Fibroblast of peridontal ligament (primary cell): ENCODE measurements around the gene RPL7A.
"Not testable (repeated sequence)": the region's sequence is repeated elsewhere in the genome, so short reads cannot be mapped to it uniquely, and the experiment has no call there.

Source experiments
- DNase-seq: peaks from one replicate; pipeline ENCODE4 v3.0.0-alpha.2; 2010; ENCODE audit errors: extremely low read depth

RPL7A gene

DNA sequence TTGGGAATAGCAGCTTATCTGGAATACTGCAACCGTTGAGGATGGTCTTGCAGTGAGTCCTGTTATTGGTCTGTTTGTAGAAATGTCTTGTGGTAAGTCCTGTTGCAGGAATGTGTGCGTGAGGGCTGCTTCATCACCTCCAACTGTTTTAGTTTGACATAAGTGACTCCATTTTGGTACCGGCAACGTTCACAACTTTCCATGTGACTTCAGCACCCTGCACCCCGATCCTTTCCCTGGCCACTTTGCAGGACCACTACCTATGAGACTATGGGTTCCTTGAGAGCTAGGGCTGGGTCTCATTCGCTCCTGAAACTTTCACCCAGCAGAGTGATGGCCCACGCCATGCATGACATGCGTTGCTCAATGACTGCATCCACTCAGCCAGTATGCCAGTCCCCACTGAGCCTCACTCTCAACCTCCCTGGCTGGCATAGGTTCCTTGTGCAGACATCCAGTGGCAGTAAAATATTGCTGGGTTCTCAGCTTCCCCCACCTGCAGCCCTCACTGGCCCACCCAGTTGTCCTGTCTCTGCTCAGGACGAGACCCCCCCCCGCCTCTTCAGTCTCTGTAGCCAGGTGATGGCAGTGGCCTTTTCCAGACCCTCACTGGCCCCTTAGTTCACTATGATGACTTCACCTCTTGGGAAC, 20.1 kb upstream of the RPL7A start:
- no peak for DNase-seq

DNA sequence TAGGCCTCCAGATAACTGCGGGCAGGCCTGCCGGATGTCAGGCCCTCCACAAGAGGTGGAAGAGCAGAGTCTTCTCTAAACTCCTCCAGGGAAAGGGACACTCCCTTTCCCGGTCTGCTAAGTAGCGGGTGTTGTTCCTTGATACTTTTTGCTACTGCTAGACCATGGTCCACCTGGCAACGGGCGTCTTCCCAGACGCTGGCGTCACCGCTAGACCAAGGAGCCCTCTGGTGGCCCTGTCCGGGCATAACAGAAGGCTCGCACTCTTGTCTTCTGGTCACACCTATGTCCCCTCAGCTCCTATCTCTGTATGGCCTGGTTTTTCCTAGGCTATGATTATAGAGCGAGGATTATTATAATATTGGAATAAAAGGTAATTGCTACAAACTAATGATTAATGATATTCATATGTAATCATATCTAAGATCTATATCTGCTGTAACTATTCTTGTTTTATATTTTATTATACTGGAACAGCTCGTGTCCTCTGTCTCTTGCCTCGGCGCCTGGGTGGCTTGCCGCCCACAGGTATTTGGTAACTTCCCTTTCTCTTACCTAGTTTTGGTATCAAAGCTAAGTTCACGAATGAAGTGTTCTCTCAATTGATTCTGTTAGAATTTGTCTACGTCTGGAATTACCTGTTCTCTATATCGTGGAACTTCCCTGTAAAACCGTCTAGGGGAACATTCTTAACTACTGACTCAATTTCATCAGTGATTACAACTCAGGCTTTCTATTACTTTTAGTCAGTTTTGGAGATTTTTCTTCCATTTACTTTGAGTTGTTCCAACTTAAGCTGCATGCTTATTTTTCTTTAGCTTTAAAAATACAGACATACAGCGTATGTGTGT, 18.5 kb upstream of the RPL7A start:
- not testable (repeated sequence) for DNase-seq

GRCh38 chr9:133331221-133331620, 16.8 kb upstream of the RPL7A start:
- DNase-seq, result no peak

DNA sequence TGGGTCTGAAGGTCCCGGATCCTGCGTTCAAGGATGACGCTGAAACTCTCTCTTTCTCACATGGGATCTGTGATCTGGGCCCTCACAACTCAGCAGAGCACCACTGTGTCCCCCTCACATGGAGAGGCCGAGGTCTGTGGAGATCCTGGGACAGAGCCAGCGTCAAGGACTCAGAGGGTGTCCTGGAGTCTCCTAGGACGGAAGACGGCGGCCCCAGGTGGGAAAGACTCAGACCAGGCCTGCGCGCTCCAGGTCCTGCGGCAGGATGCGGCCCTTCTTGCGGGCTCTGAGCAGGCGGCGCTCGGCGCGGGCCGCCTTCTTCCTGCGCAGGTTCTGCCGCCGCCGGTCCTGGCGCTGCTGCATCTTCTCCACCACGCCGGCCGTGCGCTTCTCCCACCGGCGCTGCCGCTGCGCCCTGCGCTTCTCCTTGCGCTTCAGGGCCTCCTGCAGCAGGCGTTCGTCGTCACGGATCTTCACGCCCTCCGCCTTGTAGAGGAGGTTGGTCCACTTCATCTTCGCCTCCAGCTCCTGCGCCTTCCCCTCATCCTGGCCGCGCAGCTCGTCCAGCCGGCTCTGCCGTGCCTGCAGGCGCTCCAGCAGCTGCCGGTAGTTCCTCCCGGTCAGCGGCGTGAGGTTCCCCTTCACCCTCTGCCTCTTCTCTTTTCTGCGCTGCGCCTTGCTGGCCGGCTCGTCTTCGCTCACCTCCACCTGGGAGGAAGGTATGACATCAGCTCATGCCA, 16.2 kb upstream of the RPL7A start:
- DNase-seq, result no peak

DNA sequence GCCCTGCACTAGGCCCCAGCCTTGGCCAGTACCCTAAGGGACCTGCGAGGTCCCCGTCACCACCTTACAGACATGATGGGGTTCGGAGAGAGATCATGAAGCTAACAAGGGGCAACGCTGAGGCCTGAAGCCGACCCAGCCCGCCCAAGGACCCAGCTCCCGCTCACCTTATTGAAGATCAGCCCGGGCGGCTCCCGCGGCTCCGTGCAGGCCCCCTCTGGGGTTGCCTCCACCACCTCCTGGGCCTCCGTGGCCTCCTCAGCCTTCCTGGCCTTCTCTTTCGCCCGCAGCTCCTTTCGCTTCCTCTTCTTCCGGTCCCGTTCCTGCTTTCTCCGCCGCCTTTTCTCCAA, 15.7 kb upstream of the RPL7A start:
- DNase-seq, result no peak

GRCh38 chr9:133333011-133333410, 15.0 kb upstream of the RPL7A start:
- no peak for DNase-seq

- no peak for DNase-seq
Measured at GRCh38 chr9:133333566-133333965, 14.5 kb upstream of the RPL7A start.

DNA sequence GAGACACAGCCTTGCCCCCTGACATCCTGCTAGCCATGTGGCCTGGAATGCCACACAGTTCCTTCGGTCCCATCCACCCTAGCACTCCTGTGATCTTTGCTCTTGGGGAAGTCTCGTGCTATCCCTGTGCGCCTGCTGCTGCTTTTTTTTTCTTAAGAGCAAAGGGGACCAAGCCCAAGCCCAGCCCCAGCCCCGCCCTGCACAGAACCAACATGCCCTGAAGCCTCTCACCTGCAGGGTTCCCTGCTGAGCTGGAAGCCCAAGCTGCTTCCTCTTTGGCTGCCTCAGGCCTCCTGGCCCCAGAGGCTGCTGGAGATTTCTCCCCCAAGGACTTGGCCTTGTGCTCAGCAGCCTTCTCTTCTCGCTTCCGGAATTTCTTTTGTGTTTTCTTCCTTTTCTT, 13.9 kb upstream of the RPL7A start:
- no peak for DNase-seq

DNA sequence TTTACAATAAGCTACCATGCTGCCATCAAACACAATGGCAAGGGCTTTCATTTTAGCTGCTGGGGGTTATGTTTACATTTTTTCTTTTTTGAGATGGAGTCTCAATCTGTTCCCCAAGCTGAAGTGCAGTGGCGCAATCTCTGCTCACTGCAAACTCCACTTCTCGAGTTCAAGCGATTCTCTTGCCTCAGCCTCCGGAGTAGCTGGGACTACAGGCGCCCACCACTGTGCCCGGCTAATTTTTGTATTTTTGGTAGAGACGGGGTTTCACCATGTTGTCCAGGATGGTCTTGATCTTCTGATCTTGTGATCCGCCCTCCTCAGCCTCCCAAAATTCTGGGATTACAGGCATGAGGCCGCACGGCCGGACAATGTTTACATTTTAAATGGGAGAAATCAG, 13.1 kb upstream of the RPL7A start:
- not testable (repeated sequence) for DNase-seq

DNA sequence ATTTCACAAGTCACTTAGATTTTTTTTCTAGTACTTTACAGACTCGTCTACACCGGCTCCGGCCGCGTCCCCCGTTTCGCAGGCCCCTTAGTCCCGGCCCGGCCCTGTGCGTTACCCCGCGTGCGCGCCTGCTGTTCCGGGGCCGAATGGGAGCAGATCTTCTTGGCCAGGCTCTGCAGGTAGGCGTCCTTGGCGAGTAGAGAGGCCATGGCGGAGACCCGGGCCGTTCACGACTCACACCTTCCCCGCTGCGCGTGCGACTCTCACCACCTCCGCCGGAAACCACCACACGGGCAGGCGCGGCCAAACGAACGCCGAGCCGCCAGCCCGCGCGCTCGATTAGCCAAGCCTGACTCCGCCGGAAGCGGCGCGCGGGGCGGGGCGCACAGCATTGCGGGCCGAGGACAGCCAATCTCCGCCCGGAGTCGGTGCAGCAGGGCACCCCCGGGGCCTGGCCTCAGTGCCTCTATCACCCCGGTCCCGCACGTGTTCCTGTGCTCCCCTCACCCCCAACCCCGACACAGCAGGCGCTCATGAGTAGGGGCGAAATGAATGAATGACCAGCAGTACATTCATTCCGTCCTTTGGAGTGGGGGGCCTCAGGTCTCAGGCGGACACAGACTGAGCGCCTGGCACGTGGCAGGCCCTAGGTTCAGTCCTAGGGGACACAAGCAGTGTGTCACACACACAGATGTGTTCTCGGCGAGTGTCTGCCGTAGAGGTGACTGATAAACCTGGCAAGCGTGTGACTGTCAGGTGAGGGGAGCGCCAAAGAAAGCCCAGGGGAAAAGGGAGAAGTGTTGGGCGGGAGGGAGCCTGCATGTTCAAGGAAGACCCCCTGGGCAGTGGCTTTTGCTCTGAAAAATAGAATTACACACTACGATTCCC, 11.8 kb upstream of the RPL7A start, which contains the start of gene SURF6:
TSS of gene SURF6 (minus strand) at position 265 of the 888 bp plus-strand sequence. CDS start at position 209, 56 bp downstream.
- peak; percentile 75 for DNase-seq

DNA sequence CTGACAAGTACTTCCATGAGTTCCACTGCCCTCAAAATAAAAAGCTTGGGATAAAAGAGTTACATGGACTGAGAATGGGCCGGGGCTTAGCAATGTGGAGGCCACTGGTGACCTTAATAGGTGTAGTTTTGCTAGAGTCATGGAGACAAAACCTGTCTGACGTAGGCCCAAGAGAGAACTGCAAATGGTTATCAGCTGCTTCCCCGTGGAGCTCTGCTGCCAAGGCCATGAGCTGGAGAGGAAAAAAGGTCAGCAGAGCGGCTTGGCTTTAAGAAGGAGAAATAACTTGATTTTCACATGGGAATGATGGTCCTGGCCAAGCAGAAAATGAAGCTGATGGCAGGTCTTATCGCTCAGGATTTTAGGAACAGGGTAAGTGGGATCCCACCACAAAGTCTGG, 8.4 kb upstream of the RPL7A start:
- no peak for DNase-seq

GRCh38 chr9:133340256-133340655, 7.8 kb upstream of the RPL7A start:
- DNase-seq, result no peak

DNA sequence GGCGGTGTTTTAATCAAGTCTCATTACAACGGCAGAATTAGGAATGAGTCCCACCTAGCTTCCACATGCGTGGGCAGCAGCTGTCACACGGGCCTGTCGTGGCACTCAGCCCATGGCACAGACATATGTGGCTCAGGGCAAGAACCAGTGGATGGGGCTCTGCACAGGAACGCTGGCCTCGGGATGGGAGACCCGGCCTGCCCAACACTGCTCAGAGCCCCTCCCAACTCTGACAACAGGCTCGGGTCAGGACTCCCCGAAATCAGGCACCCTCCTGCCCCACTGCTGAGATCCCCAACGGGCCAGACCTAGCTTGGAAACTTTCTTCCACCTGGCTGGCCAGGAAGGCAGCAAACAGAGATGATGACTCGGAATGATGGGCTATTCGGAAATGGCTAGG, 7.1 kb upstream of the RPL7A start:
- DNase-seq, result no peak

GRCh38 chr9:133341369-133342068, 6.5 kb upstream of the RPL7A start:
- no peak for DNase-seq

DNA sequence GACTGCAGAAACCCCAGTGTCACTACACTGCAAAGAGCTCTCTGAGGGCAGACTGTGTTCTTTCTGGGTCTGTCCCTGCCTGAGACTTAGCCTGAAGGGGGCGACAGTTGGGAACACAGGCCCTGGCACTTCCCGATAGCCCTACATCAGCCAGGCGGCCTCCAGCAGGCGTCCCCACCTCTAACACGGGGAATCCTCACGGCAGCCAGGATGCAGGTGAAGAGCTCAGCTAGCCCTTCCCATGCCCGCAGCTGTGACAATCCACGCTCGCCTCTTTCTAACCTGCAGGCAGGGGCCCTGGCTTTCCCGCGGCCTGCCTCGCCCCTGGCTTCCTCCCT, 6.0 kb upstream of the RPL7A start:
- DNase-seq, result no peak

DNA sequence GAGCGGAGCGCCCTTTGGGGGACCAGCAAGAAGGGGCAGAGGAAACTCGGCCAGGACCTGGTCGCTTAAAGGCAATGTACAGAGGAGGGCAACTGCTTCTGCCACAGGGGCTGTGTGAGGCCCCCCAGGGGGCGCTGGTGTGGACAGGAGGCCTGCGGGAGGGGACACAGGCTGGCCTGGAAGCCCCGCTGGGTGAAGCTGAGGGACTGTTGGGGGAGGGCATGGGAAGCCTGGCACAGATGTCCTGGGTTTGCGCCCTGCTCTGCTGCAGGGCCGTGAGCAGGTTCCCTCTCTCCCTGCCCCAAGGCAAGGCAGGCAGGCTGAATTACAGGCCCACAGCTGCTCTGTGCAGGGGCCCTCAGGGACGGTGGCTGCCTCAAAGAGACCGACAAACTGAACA, 5.4 kb upstream of the RPL7A start:
- no peak for DNase-seq

GRCh38 chr9:133344071-133344470, 3.9 kb upstream of the RPL7A start:
- DNase-seq, result no peak

- no peak for DNase-seq
Measured at GRCh38 chr9:133344979-133345378, 3.0 kb upstream of the RPL7A start.

DNA sequence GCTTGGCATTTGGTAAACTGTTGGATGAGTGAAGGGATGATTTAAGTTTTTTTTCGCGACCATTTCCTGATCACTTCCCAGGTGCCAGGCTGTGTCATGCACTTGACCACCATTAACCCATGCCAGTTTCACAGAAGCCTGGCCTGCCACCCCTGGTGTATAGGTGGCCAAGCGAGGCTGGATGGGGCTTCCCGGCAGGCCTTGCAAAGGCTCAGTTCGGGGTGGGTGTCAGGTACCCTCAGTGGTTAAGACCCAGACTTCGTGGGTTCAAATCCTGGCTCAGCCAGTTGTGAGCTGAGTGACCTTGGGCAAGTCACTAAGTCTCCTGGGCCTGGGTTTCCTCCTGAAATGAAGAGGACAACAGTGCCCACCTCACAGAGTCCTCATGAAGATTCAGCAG, 2.4 kb upstream of the RPL7A start:
- no peak for DNase-seq

DNA sequence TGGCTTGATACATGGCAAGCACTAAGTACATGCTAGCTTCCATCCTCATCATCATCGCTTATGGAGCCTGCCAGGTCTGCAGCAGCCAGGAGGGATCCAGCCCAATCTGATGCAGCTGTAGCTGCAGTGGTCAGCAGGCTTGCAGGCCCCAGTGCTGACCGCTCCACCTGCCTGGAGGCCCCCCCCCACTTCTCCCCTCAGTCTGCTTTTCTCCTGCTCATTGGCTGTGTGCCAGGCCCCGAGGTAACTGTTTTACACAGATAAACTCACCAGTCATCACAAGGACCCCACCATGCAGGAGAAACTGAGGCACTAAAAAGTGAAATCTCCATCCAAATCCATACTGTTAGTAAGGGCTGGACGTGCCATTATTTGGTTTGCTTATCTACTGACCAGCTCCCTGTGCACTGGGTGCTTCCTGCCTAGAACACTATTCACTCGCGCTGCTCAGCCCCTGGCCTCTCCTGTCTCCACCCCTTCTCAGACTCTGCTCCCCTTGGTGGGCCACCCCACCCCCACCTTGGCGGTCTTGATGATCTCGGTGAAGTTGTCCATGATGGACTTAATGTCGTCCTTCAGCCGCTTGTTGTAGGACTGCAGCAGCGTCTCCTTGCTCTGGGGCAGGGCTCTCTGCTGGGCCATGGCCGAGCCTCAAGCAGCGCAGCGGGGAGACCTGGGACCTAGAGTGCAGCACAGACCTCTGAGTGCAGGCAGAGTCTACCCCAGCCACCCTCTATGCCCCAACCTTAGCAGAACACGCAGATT, 1.8 kb upstream of the RPL7A start:
- no peak for DNase-seq
